Panc1 (cell line): ENCODE data around the gene CSH1. TPM values are rescaled to one million over a fixed set of nuclear protein-coding genes. Genes with fewer than 3 reads are reported as not detected.

Source experiments
- ATAC-seq: fragments of 200-7000 bp; cut with Tn5 transposase; 2 replicates; pipeline ENCODE4 v1.9.1; 2020; ENCODE audit warnings: mild to moderate bottlenecking, moderate library complexity
- BruUV-seq: library from RNA; stranded (reverse); fragments of 400-500 nt; replicated peaks from 2 replicates; lab custom pipeline; 2021; lab: Mats Ljungman, UMichigan
- CTCF ChIA-PET: fragments of 300-600 bp; sonication (Branson Sonifier 250); formaldehyde crosslinking; loops from one replicate; lab custom pipeline; 2022; ENCODE audit warnings: antibody characterized with exemption; lab: Charles Lee
- POLR2A ChIA-PET: fragments of 300-600 bp; sonication (Branson Sonifier 250); formaldehyde crosslinking; loops from one replicate; lab custom pipeline; 2022; ENCODE audit warnings: antibody characterized with exemption; lab: Charles Lee
- DNase-seq: peaks from one replicate; pipeline ENCODE4 v3.0.0-alpha.2; 2010; ENCODE audit warnings: low read depth, low spot score
- H3K27ac ChIP-seq: 2 replicates; pipeline ENCODE4 v1.5.1; 2011; ENCODE audit warnings: mild to moderate bottlenecking, low read length, inconsistent platforms
- H3K27me3 ChIP-seq: fragments of 200-500 bp; sonication (Bioruptor generic); 2 replicates; pipeline ENCODE4 v1.6.0; 2014; ENCODE audit warnings: low read length, inconsistent platforms; ENCODE audit not compliant: control insufficient read depth, insufficient read depth
- H3K36me3 ChIP-seq: fragments of 200-500 bp; sonication (Bioruptor generic); 2 replicates; pipeline ENCODE4 v1.5.1; 2014; ENCODE audit warnings: inconsistent platforms, mild to moderate bottlenecking, low read length, moderate library complexity; ENCODE audit not compliant: control insufficient read depth, insufficient read depth
- H3K4me1 ChIP-seq: 2 replicates; pipeline ENCODE4 v1.5.1; 2011; ENCODE audit warnings: inconsistent platforms, mild to moderate bottlenecking, low read length, moderate library complexity; ENCODE audit not compliant: control insufficient read depth, insufficient read depth
- H3K4me3 ChIP-seq, 2 experiments: 2 replicates each; pipeline ENCODE4 v1.5.1; 2011 to 2012; ENCODE audit warnings: low read depth in 2 of 2, low read length in 2 of 2, mild to moderate bottlenecking in 2 of 2, inconsistent platforms in 1 of 2, moderate library complexity in 1 of 2
- H3K9me3 ChIP-seq: fragments of 200-500 bp; sonication (Bioruptor generic); 2 replicates; pipeline ENCODE4 v1.5.1; 2014; ENCODE audit warnings: low read depth, mild to moderate bottlenecking, inconsistent platforms, low read length, moderate library complexity; ENCODE audit not compliant: control insufficient read depth, insufficient read depth
- POLR2AphosphoS5 ChIP-seq: IDR thresholded peaks from 2 replicates; pipeline ENCODE4 v1.6.1; 2012; ENCODE audit warnings: mild to moderate bottlenecking, low read depth, low read length, moderate library complexity
- SIN3A ChIP-seq: IDR thresholded peaks from 2 replicates; pipeline ENCODE4 v1.6.1; 2012; ENCODE audit warnings: low read depth, mild to moderate bottlenecking, low read length, moderate library complexity, borderline replicate concordance; ENCODE audit not compliant: insufficient read depth
- TCF7L2 ChIP-seq: IDR thresholded peaks from 2 replicates; pipeline ENCODE4 v1.6.1; 2011; ENCODE audit warnings: mild to moderate bottlenecking, low read depth, low read length, inconsistent platforms
- in situ Hi-C: cut with HindIII; loops from 2 replicates; pipeline ENCODE4 v1.10.0; 2016; ENCODE audit warnings: low sequenced_read_pairs, low pct_unique_long_range_greater_than_20kb
- intact Hi-C: fragments of 100-400 bp; cut with micrococcal nuclease; formaldehyde crosslinking; loops from one replicate; pipeline ENCODE4 v1.10.0; 2022; ENCODE audit not compliant: unreplicated experiment
- total RNA-seq: library from RNA; stranded (reverse); gene quantifications from one replicate; pipeline ENCODE4 v1.2.1, GENCODE V29; 2021; ENCODE audit not compliant: unreplicated experiment
- TF ChIP-seq, protein P1 (sequence below): fragments of 450-650 bp; IDR thresholded peaks from 2 replicates; pipeline ENCODE4 v1.5.1; 2017; ENCODE audit warnings: mild to moderate bottlenecking
- TF ChIP-seq, protein P2 (sequence below), 2 experiments: IDR thresholded peaks; 2 replicates each; pipeline ENCODE4 v1.6.1; 2011 to 2012; ENCODE audit warnings: low read depth in 2 of 2, control low read depth in 1 of 2, low read length in 1 of 2, mild to moderate bottlenecking in 1 of 2, moderate library complexity in 1 of 2; ENCODE audit not compliant: insufficient read depth in 1 of 2

CSH1 gene
- total RNA-seq, 1 experiment from 2014 or later, result not detected

DNA sequence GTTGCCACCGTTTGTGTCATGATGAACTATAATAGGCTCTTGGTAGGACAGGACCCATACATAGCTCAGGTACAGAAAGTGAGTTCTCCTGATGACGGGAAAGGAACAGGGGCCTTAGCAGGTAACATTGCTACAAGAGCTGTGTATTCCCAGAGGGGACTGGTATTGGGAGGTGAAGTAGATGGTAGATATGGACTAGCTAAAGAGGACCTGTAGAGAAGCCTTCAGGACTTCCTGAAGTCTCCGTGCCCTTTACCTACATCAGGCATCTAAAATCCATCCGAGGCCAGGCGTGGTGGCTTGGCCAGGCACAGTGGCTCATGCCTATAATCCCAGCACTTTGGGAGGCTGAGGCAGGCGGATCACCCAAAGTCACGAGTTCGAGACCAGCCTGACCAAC is 41.2 kb downstream of the CSH1 start:
- no TSS peak for BruUV-seq
- Histone ChIP-seq H3K27me3 (no peaks in the 10 kb centered on the region), H3K27ac (no peak overlapping the region), H3K4me3 (no peak overlapping the region), H3K36me3 (no peaks in the 10 kb centered on the region), H3K9me3 (no peaks in the 10 kb centered on the region), H3K4me1 (no peaks in the 10 kb centered on the region)
- TF ChIP-seq, protein P1, sequence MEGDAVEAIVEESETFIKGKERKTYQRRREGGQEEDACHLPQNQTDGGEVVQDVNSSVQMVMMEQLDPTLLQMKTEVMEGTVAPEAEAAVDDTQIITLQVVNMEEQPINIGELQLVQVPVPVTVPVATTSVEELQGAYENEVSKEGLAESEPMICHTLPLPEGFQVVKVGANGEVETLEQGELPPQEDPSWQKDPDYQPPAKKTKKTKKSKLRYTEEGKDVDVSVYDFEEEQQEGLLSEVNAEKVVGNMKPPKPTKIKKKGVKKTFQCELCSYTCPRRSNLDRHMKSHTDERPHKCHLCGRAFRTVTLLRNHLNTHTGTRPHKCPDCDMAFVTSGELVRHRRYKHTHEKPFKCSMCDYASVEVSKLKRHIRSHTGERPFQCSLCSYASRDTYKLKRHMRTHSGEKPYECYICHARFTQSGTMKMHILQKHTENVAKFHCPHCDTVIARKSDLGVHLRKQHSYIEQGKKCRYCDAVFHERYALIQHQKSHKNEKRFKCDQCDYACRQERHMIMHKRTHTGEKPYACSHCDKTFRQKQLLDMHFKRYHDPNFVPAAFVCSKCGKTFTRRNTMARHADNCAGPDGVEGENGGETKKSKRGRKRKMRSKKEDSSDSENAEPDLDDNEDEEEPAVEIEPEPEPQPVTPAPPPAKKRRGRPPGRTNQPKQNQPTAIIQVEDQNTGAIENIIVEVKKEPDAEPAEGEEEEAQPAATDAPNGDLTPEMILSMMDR, result no peak
- TF ChIP-seq, protein P2, sequence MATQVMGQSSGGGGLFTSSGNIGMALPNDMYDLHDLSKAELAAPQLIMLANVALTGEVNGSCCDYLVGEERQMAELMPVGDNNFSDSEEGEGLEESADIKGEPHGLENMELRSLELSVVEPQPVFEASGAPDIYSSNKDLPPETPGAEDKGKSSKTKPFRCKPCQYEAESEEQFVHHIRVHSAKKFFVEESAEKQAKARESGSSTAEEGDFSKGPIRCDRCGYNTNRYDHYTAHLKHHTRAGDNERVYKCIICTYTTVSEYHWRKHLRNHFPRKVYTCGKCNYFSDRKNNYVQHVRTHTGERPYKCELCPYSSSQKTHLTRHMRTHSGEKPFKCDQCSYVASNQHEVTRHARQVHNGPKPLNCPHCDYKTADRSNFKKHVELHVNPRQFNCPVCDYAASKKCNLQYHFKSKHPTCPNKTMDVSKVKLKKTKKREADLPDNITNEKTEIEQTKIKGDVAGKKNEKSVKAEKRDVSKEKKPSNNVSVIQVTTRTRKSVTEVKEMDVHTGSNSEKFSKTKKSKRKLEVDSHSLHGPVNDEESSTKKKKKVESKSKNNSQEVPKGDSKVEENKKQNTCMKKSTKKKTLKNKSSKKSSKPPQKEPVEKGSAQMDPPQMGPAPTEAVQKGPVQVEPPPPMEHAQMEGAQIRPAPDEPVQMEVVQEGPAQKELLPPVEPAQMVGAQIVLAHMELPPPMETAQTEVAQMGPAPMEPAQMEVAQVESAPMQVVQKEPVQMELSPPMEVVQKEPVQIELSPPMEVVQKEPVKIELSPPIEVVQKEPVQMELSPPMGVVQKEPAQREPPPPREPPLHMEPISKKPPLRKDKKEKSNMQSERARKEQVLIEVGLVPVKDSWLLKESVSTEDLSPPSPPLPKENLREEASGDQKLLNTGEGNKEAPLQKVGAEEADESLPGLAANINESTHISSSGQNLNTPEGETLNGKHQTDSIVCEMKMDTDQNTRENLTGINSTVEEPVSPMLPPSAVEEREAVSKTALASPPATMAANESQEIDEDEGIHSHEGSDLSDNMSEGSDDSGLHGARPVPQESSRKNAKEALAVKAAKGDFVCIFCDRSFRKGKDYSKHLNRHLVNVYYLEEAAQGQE (IDR thresholded peaks at IDR 0.05; ENCODE audit: insufficient read depth in 1 of 2, low read depth in 2 of 2, low read length in 1 of 2), result no peak
- no peak for TF ChIP-seq TCF7L2
- ATAC-seq, result no peak
- in situ Hi-C loops, result no loop called here
- intact Hi-C loops, result no loop called here
- no peak for DNase-seq
- POLR2A ChIA-PET, result no interaction called here
- CTCF ChIA-PET, result no interaction called here

DNA sequence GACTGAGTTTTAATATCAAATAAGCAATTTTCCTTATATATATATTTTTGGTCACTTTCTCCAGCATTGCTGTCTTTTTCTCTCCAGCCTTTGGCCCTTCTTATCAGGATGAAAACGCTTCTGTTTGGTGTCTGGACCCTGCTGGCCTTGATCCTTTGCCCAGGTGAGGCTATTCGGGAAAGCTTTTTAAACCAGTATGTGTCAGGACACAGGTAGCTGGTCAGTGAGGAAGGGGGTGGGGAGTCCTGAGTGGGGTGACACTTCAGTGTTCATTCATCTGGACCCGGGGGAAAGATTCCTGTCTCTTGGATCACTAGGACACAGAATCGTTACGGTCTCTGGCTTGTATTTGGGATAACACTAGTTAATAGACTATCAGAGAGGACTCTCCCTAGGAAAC is 41.7 kb downstream of the CSH1 start:
- H3K27me3 ChIP-seq, result no peaks in the 10 kb centered on the region
- ChIA-PET POLR2A (no interaction called here), CTCF (no interaction called here)
- no TSS peak for BruUV-seq
- intact Hi-C loops (no loop called here), in situ Hi-C loops (no loop called here)
- DNase-seq (no peak), ATAC-seq (no peak)
- no peak overlapping the region for H3K4me3 ChIP-seq
- H3K9me3 ChIP-seq, result no peaks in the 10 kb centered on the region
- H3K4me1 ChIP-seq, result no peaks in the 10 kb centered on the region
- H3K36me3 ChIP-seq, result no peaks in the 10 kb centered on the region
- no peak for TF ChIP-seq TCF7L2
- no peak for TF ChIP-seq SIN3A
- TF ChIP-seq, protein P1, result no peak
- no peak for TF ChIP-seq POLR2AphosphoS5
- TF ChIP-seq, protein P2 (IDR thresholded peaks at IDR 0.05; ENCODE audit: insufficient read depth in 1 of 2, low read depth in 2 of 2, low read length in 1 of 2), result no peak
- H3K27ac ChIP-seq, result no peak overlapping the region
